Measurements from ENCODE around the gene KCTD13. TPM values are rescaled to one million over a fixed set of nuclear protein-coding genes. Genes with fewer than 3 reads are reported as not detected.

Gene KCTD13
- total RNA-seq, 1 experiment from 2014 or later: 40.7 TPM

DNA sequence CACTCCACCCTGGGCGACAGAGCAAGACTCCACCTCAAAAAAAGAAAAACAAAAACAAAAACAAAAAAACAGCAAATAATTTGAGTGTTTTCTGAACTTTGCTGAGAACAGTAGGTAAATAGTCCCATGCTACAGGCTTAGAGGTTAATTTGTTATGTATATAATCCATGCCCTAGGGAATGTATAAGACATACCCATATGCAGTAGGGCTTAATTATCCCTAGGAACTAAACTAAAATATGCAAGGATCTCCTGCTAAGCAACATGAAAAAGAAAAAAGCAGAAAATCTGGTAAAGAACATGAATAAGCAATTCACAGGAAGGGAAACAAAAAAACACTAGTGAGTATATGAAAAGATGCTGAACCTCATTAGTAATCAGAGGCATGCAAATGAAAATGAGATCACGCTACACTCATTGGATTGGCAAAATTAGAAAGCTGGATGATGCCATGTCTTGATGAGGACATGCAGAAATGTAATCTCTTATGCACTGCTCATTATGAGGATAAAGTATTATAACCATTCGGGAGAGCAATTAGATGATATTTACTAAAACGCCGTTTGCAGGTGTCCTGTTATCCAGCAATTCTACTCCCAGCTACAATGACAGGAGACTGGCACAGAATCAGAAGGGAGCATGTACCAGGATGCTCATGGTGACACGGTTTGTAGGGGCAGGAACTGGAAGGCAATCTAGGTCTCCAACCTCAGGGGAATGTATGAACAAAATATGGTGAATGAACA is 5.6 kb downstream of the KCTD13 start:
- no peak overlapping the region for H3K9ac ChIP-seq (ENCODE audit: low read length)
- no peak overlapping the region for H3K4me3 ChIP-seq (replicated peaks in 1 of 2; ENCODE audit: low read depth in 1 of 2, low read length in 2 of 2)
- peaks cover 4 to 11% of the 10 kb centered on the region in 2 experiments; a peak in 2 of 4 replicates for H3K4me1 ChIP-seq (ENCODE audit: control insufficient read depth in 1 of 2, insufficient read depth in 2 of 2, low read length in 2 of 2)
- ATAC-seq: no peak
- H3K27me3 ChIP-seq (ENCODE audit: insufficient read depth, low read length): no peaks in the 10 kb centered on the region
- no peaks in the 10 kb centered on the region for H4K20me1 ChIP-seq (ENCODE audit: insufficient read depth)
- CTCF ChIA-PET: no interaction called here
- intact Hi-C loops (cut with micrococcal nuclease): no loop called here
- POLR2A ChIA-PET: no interaction called here
- H3K27ac ChIP-seq (ENCODE audit: low read depth, low read length): no peak overlapping the region
- DNase-seq (ENCODE audit: low read depth, low spot score): no peak
- BruUV-seq (replicated peaks): no TSS peak
- H3K79me2 ChIP-seq (ENCODE audit: insufficient read depth, low read length): peaks cover 52% of the 10 kb centered on the region
- H3K4me2 ChIP-seq (ENCODE audit: low read length): no peak overlapping the region
- peaks cover 26 to 36% of the 10 kb centered on the region in 2 experiments; a peak in 3 of 4 replicates for H3K36me3 ChIP-seq (ENCODE audit: control insufficient read depth in 1 of 2, insufficient read depth in 2 of 2, low read length in 2 of 2)
- H2AFZ ChIP-seq (ENCODE audit: low read depth, low read length, poor library complexity, severe bottlenecking): no peak overlapping the region
- TF ChIP-seq ZBTB33 (IDR thresholded peaks at IDR 0.05; ENCODE audit: extremely low read depth, insufficient replicate concordance, low read length) (no peak), SP1 (IDR thresholded peaks at IDR 0.05; ENCODE audit: low read depth) (no peak), RAD21 (IDR thresholded peaks at IDR 0.05; ENCODE audit: low read depth) (no peak), ZFX (IDR thresholded peaks at IDR 0.05) (no peak), ATF3 (IDR thresholded peaks at IDR 0.05) (no peak), YY1 (IDR thresholded peaks at IDR 0.05; ENCODE audit: extremely low read depth, insufficient replicate concordance, low read depth, low read length) (no peak), ELF1 (IDR thresholded peaks at IDR 0.05; ENCODE audit: borderline replicate concordance, low read depth) (no peak), EGR1 (IDR thresholded peaks at IDR 0.05; ENCODE audit: low read depth) (no peak), CEBPB (IDR thresholded peaks at IDR 0.05; ENCODE audit: low read depth) (no peak), SRF (IDR thresholded peaks at IDR 0.05; ENCODE audit: low read depth) (no peak)
- TF ChIP-seq, protein P1, sequence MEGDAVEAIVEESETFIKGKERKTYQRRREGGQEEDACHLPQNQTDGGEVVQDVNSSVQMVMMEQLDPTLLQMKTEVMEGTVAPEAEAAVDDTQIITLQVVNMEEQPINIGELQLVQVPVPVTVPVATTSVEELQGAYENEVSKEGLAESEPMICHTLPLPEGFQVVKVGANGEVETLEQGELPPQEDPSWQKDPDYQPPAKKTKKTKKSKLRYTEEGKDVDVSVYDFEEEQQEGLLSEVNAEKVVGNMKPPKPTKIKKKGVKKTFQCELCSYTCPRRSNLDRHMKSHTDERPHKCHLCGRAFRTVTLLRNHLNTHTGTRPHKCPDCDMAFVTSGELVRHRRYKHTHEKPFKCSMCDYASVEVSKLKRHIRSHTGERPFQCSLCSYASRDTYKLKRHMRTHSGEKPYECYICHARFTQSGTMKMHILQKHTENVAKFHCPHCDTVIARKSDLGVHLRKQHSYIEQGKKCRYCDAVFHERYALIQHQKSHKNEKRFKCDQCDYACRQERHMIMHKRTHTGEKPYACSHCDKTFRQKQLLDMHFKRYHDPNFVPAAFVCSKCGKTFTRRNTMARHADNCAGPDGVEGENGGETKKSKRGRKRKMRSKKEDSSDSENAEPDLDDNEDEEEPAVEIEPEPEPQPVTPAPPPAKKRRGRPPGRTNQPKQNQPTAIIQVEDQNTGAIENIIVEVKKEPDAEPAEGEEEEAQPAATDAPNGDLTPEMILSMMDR (IDR thresholded peaks at IDR 0.05 in 2 of 3, conservative IDR thresholded peaks at IDR 0.05 in 1 of 3; ENCODE audit: borderline replicate concordance in 1 of 3, insufficient read depth in 1 of 3, low read depth in 2 of 3, low read length in 2 of 3): no peak
- RAD21 ChIA-PET (ENCODE audit: low non-redundant PET in 1 of 2, low total read pairs in 2 of 2, uncharacterized antibody in 2 of 2, unreplicated experiment in 2 of 2): no interaction called here
- no peaks in the 10 kb centered on the region for H3K9me3 ChIP-seq (ENCODE audit: control insufficient read depth in 1 of 2, insufficient read depth in 1 of 2, low read depth in 1 of 2, low read length in 2 of 2)
- H3K9me2 ChIP-seq (ENCODE audit: insufficient read depth): no peaks in the 10 kb centered on the region

All from HCT116 (cell line).